PC-3 (cell line): ENCODE results near the gene PARD6B. TPM values are rescaled to one million over a fixed set of nuclear protein-coding genes. Genes with fewer than 3 reads are reported as not detected.

Experiments
- ATAC-seq: fragments of 200-7000 bp; cut with Tn5 transposase; 2 replicates; pipeline ENCODE4 v1.9.1; 2020; ENCODE audit warnings: mild to moderate bottlenecking, moderate library complexity
- BruUV-seq: library from RNA; stranded (reverse); fragments of 400-500 nt; replicated peaks from 2 replicates; lab custom pipeline; 2021; lab: Mats Ljungman, UMichigan
- CTCF ChIA-PET: fragments of 300-600 bp; sonication (Branson Sonifier 250); formaldehyde crosslinking; loops from one replicate; lab custom pipeline; 2022; ENCODE audit warnings: antibody characterized with exemption; lab: Charles Lee
- POLR2A ChIA-PET: fragments of 300-600 bp; sonication (Branson Sonifier 250); formaldehyde crosslinking; loops from one replicate; lab custom pipeline; 2022; ENCODE audit warnings: antibody characterized with exemption; ENCODE audit not compliant: unreplicated experiment; lab: Charles Lee
- DNase-seq: peaks from one replicate; pipeline ENCODE4 v3.0.0-alpha.2; 2015
- H2AFZ ChIP-seq: fragments of 300-600 bp; sonication (generic); 2 replicates; pipeline ENCODE4 v1.6.0; 2016; ENCODE audit warnings: antibody characterized with exemption, low read length
- H3F3A ChIP-seq: fragments of 300-600 bp; sonication (generic); one replicate; pipeline ENCODE4 v1.6.0; 2017; ENCODE audit warnings: antibody characterized with exemption, low read length, control low read depth, mild to moderate bottlenecking; ENCODE audit not compliant: unreplicated experiment
- H3K27ac ChIP-seq: fragments of 300-600 bp; sonication (generic); 2 replicates; pipeline ENCODE4 v1.5.1; 2016; ENCODE audit warnings: mild to moderate bottlenecking, low read length
- H3K27me3 ChIP-seq: fragments of 300-600 bp; sonication (generic); 2 replicates; pipeline ENCODE4 v1.6.1; 2016; ENCODE audit warnings: low read length, mixed read lengths
- H3K36me3 ChIP-seq: fragments of 300-600 bp; sonication (generic); 2 replicates; pipeline ENCODE4 v1.6.1; 2016; ENCODE audit warnings: low read depth, mixed run types, low read length, mixed read lengths
- H3K4me1 ChIP-seq: fragments of 300-600 bp; sonication (generic); 2 replicates; pipeline ENCODE4 v1.5.1; 2016; ENCODE audit warnings: low read length; ENCODE audit not compliant: insufficient read depth
- H3K4me2 ChIP-seq: fragments of 300-600 bp; sonication (generic); 2 replicates; pipeline ENCODE4 v1.6.0; 2016; ENCODE audit warnings: low read length
- H3K4me3 ChIP-seq: fragments of 300-600 bp; sonication (generic); 2 replicates; pipeline ENCODE4 v1.5.1; 2016; ENCODE audit warnings: mild to moderate bottlenecking, low read length, mixed read lengths
- H3K79me2 ChIP-seq: fragments of 300-600 bp; sonication (generic); 2 replicates; pipeline ENCODE4 v1.6.1; 2017; ENCODE audit warnings: low read length, mixed read lengths
- H3K9ac ChIP-seq: fragments of 300-600 bp; sonication (generic); 2 replicates; pipeline ENCODE4 v1.6.0; 2016; ENCODE audit warnings: mild to moderate bottlenecking, low read length
- H3K9me2 ChIP-seq: fragments of 300-600 bp; sonication (generic); replicated peaks from 2 replicates; pipeline ENCODE4 v1.6.1; 2016; ENCODE audit warnings: mixed run types, low read length, mixed read lengths
- H3K9me3 ChIP-seq: fragments of 300-600 bp; sonication (generic); 2 replicates; pipeline ENCODE4 v1.6.1; 2016; ENCODE audit warnings: low read length, mixed read lengths
- H4K20me1 ChIP-seq: fragments of 300-600 bp; sonication (generic); 2 replicates; pipeline ENCODE4 v1.6.1; 2016; ENCODE audit warnings: low read length, mixed read lengths
- EZH2 ChIP-seq: fragments of 300-600 bp; sonication (generic); IDR thresholded peaks from one replicate; pipeline ENCODE4 v1.6.1; 2017; ENCODE audit warnings: antibody characterized with exemption, mild to moderate bottlenecking, low read length; ENCODE audit not compliant: unreplicated experiment
- EZH2phosphoT487 ChIP-seq: fragments of 300-600 bp; sonication (generic); IDR thresholded peaks from 2 replicates; pipeline ENCODE4 v1.6.1; 2018; ENCODE audit warnings: mild to moderate bottlenecking, antibody characterized with exemption, low read length, borderline replicate concordance
- intact Hi-C: fragments of 100-400 bp; cut with micrococcal nuclease; formaldehyde crosslinking; loops from 2 replicates; pipeline ENCODE4 v1.9.0; 2023
- total RNA-seq: library from RNA; depleted of rRNA; stranded (reverse); fragments of >200 nt; gene quantifications from 2 replicates; pipeline ENCODE4 v1.2.3, GENCODE V29; 2014
- TF ChIP-seq, protein P1 (sequence below): fragments of 300-600 bp; sonication (generic); conservative IDR thresholded peaks from 2 replicates; pipeline ENCODE4 v1.5.1; 2017; ENCODE audit warnings: antibody characterized with exemption, low read depth, mild to moderate bottlenecking, low read length

The PARD6B gene
- total RNA-seq, 1 experiment from 2014 or later: 4.3 TPM

DNA sequence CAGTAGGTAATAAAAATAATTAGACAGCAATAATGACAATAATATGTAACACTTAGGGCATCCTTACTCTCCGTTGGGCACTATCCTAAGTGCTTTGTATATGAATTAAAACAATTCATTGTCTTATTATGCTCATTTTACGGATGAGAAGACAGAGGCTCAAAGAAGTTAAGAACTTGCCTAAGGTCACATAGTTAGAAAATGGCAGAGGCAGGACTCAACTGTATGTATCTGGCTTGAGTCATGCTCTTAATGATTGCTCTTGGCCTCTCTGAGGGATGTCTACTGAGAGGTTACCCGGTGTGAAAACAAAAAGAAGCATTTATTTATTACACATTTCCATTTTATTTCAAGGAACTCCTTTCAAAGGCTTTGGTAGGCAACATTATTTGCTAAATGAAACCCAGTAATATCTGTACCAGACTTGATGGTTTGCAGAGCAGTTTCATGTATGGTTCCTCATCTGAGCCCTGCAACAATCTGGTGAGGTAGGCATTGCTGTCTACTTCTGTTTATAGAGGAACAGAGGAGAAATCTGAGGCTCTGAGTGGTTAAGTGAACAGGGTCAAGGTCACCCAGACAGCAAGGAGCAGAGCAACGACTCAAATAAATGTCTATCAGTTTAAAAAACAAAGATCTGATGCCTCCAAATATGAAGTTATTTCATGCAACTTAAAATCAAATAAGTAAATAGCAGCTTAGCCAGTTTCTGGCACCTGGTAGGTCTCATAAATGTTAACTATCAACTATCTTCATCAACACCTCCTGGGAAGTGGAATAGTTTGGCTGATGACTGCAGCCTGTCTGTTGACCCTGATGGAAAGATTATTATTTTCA is 4.2 kb upstream of the PARD6B start:
- Histone ChIP-seq H2AFZ (no peak overlapping the region), H4K20me1 (no peaks in the 10 kb centered on the region), H3K4me3 (no peak overlapping the region), H3K79me2 (peaks cover 9% of the 10 kb centered on the region), H3K27ac (no peak overlapping the region), H3K9ac (no peak overlapping the region), H3K4me1 (peaks cover 41% of the 10 kb centered on the region), H3F3A (no peaks in the 10 kb centered on the region), H3K36me3 (no peaks in the 10 kb centered on the region), H3K9me2 (no peaks in the 10 kb centered on the region), H3K27me3 (no peaks in the 10 kb centered on the region), H3K9me3 (no peaks in the 10 kb centered on the region), H3K4me2 (no peak overlapping the region)
- intact Hi-C loops: no loop called here
- CTCF ChIA-PET: interaction anchor here (0.7 kb wide), 1 partner anchor 17 kb away, joined by 11 read pairs; no protein-coding TSS in a partner anchor
- no peak for ATAC-seq
- TF ChIP-seq, protein P1, sequence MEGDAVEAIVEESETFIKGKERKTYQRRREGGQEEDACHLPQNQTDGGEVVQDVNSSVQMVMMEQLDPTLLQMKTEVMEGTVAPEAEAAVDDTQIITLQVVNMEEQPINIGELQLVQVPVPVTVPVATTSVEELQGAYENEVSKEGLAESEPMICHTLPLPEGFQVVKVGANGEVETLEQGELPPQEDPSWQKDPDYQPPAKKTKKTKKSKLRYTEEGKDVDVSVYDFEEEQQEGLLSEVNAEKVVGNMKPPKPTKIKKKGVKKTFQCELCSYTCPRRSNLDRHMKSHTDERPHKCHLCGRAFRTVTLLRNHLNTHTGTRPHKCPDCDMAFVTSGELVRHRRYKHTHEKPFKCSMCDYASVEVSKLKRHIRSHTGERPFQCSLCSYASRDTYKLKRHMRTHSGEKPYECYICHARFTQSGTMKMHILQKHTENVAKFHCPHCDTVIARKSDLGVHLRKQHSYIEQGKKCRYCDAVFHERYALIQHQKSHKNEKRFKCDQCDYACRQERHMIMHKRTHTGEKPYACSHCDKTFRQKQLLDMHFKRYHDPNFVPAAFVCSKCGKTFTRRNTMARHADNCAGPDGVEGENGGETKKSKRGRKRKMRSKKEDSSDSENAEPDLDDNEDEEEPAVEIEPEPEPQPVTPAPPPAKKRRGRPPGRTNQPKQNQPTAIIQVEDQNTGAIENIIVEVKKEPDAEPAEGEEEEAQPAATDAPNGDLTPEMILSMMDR: no peak
- TF ChIP-seq EZH2phosphoT487 (no peak), EZH2 (no peak)
- no peak for DNase-seq
- BruUV-seq: no TSS peak
- POLR2A ChIA-PET: no interaction called here

DNA sequence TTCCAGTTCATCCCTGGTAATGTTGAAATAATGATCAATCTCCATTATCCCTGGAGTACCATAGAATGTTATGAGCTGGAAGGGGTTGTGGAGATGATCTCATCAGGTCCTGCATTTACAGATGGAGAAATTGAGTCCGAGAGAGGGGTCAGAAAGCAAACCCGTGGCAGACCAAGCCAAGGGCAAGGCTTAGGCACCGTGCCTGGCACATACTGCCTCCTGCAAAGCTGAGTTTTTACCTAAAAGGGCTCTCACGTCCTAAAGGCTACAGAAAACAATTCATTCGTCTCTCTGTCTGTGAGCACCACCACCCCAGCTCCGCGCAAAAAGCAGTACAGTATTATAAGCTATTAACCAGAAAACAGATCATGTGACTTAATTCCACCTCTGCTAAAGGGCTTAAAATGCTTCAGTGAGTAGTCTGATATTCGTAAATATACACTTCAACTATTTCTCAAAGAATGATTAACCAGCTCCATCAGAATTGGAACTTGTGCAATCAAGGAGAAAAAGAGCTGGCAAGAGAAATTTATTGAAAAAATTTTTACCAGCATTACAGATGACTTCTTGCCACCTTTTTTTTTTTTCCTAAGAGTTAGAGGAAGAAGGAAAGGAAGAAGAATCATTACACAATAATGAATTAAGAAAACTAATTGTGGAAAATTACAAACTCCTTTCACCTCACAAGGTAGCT is 3.4 kb upstream of the PARD6B start:
- no peak overlapping the region for H3K27ac ChIP-seq
- no peak overlapping the region for H3K4me2 ChIP-seq
- H4K20me1 ChIP-seq: peaks cover 4% of the 10 kb centered on the region; the same call in 1 of the 2 replicates
- ATAC-seq: no peak
- H3K9ac ChIP-seq: no peak overlapping the region
- H3K79me2 ChIP-seq: peaks cover 16% of the 10 kb centered on the region
- CTCF ChIA-PET: interaction anchor here (0.7 to 0.8 kb wide), 2 partner anchors 15 to 16 kb away, joined by 3 to 11 read pairs; no protein-coding TSS in a partner anchor
- no peaks in the 10 kb centered on the region for H3K9me3 ChIP-seq
- H3K4me3 ChIP-seq: no peak overlapping the region
- POLR2A ChIA-PET: no interaction called here
- no TSS peak for BruUV-seq
- H3K4me1 ChIP-seq: peaks cover 47% of the 10 kb centered on the region
- H2AFZ ChIP-seq: no peak overlapping the region
- TF ChIP-seq EZH2: no peak
- TF ChIP-seq, protein P1: no peak
- TF ChIP-seq EZH2phosphoT487: no peak
- DNase-seq: no peak
- H3K27me3 ChIP-seq: no peaks in the 10 kb centered on the region
- intact Hi-C loops: no loop called here
- H3F3A ChIP-seq: no peaks in the 10 kb centered on the region
- H3K9me2 ChIP-seq: no peaks in the 10 kb centered on the region
- no peaks in the 10 kb centered on the region for H3K36me3 ChIP-seq
